H7 (cell line): ENCODE data around the gene ZNF384. TPM values are rescaled to one million over a fixed set of nuclear protein-coding genes. Genes with fewer than 3 reads are reported as not detected.
A peak's percentile ranks its signal among the peaks of the same experiment; 100 is the strongest.

Source experiments
- DNase-seq: peaks from one replicate; pipeline ENCODE4 v3.0.0; 2012
- H3K27me3 ChIP-seq: 2 replicates; pipeline ENCODE4 v1.6.0; 2011; ENCODE audit warnings: mild to moderate bottlenecking, low read length; ENCODE audit not compliant: control insufficient read depth, insufficient read depth
- H3K36me3 ChIP-seq: replicated peaks from 2 replicates; pipeline ENCODE4 v1.5.1; 2011; ENCODE audit warnings: low read length; ENCODE audit not compliant: control insufficient read depth, insufficient read depth
- H3K4me3 ChIP-seq: 2 replicates; pipeline ENCODE4 v1.5.1; 2011; ENCODE audit warnings: low read depth, mild to moderate bottlenecking, control low read depth, low read length, moderate library complexity; ENCODE audit not compliant: insufficient read depth
- total RNA-seq: library from RNA; depleted of rRNA; stranded (reverse); fragments of >200 nt; shearing (Covaris generic); gene quantifications from 2 replicates; pipeline ENCODE4 v1.2.3, GENCODE V29; 2014

Gene ZNF384
- total RNA-seq, 1 experiment from 2014 or later: 34.4 TPM

DNA sequence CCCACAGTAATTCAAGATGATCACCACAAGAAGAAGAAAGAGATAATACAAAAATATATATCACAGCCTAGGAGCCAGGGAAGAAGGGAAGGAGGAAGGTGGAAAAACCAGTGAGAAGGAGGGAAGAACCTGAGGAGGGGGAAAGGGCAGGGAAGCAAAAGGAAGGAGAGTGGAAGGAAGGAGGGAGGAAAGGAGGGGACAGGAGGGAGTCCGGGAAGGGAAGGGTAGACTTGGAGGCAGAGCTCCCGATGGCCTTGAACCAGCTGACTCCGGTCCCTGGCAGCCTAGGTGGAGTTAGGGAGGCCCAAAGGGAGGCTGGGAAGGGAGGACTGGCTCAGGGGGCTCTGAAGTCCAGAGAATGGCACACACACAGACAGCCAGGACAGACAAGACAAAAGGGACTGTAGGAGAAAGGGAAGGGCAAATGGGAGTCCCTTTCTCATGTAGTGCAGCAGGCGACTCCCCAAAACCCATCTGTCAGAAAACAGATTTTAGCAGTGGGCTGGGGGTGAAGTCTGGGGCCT lies 4.7 kb upstream of the ZNF384 start:
- Histone ChIP-seq H3K36me3 (no peaks in the 10 kb centered on the region; the same call in 1 of the 2 replicates), H3K4me3 (no peak overlapping the region), H3K27me3 (peaks cover under 1% of the 10 kb centered on the region; the same call in 1 of the 2 replicates)
- DNase-seq: no peak

DNA sequence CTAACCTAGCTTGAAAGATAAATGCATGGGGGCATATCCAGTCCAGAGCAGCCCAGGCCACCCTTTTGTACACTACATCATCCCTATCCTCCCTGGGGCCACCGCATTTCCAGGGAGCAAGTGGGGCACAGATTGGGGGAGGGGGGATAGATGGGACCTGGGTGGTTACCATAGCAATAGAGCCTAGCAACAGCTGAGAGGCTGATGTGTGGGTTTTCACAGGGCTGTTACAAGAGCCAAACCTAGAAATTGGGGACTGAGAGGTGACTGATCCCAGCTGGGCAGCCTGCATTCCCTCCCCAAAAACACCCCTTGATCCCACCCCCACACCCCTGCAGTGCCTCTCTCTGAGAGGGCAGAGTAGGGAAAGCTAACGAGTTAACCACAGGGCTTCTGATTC lies 3.7 kb upstream of the ZNF384 start:
- no peaks in the 10 kb centered on the region for H3K27me3 ChIP-seq

DNA sequence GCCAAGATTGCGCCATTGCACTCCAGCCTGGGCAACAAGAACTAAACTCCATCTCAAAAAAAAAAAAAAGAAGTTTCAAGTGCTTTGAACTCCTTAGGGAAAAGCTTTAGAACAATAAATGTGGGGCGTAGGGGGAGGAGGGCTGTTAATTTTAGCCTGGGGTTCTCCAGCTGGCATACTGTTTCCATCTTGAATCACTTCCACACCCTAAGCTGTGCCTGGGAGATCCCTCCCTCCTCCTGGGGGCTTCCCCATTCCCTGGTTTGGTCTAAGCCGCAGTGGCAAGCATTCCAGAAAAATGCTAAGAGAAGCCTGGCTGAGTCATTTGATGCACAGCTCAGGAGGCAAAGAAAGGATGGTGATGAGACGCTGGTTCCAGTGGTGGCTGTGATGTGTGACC lies 2.3 kb upstream of the ZNF384 start:
- no peak for DNase-seq
- H3K27me3 ChIP-seq: no peaks in the 10 kb centered on the region
- H3K36me3 ChIP-seq: no peaks in the 10 kb centered on the region; the same call in 1 of the 2 replicates
- no peak overlapping the region for H3K4me3 ChIP-seq

More for the DNA sequence above, 3.7 kb upstream of the ZNF384 start:
- H3K4me3 ChIP-seq: no peak overlapping the region
- DNase-seq: no peak
- H3K36me3 ChIP-seq: no peaks in the 10 kb centered on the region; the same call in 1 of the 2 replicates

DNA sequence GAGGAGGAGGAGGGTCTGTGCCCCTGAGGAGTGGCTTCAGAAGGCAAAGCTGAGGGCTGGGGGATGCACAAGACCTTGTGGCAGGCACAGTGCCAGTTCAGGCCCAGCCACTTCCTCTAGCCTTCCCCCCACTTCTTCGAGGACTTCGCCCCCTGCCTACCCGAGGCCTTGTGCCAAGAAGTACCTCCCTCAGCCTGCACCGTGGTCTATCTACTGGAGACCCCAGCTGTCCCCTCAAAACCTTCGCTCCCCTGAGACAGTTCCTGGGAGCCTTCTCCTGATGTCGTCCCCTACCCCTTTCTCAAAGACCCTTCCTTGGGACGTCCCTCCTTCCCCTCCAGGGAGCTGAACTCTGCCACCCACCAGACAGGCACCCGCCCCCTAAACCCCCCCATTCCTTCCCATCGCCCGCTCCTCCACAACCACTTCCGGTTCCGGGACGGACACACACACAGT lies 604 bp downstream of the ZNF384 start:
- no peaks in the 10 kb centered on the region for H3K27me3 ChIP-seq
- no peak for DNase-seq
- peaks cover 1% of the 10 kb centered on the region; the same call in 1 of the 2 replicates for H3K36me3 ChIP-seq
- H3K4me3 ChIP-seq: peak overlapping the region; percentile 100

DNA sequence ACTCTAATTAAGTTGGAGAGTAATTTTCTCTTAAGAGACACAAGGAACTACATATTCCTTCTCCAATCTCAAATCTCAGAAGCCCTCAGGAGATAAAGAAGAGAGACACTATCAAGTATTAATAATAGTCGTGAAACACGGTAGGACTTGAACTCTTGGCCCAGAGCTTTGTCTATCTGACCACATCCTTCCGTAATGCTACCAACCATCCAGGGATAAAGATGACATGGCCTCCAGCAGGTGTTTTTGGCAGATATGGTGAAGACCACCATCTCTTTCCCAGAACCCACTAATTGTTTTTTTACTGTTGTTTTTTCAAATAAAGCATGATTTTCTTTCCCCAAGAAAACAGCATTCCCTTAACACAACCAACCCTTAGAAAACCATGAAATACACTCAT lies 3.4 kb downstream of the ZNF384 start:
- Histone ChIP-seq H3K27me3 (no peaks in the 10 kb centered on the region), H3K36me3 (peaks cover 1% of the 10 kb centered on the region; the same call in 1 of the 2 replicates), H3K4me3 (no peak overlapping the region)
- no peak for DNase-seq

- H3K36me3 ChIP-seq: peaks cover 1% of the 10 kb centered on the region; the same call in 1 of the 2 replicates
- no peaks in the 10 kb centered on the region for H3K27me3 ChIP-seq
- H3K4me3 ChIP-seq: no peak overlapping the region
- DNase-seq: peak; percentile 59
Measured at GRCh38 chr12:6684609-6685008, 4.6 kb downstream of the ZNF384 start.

GRCh38 chr12:6676962-6677361 lies 12.2 kb downstream of the ZNF384 start:
- no peak for DNase-seq
- Histone ChIP-seq H3K27me3 (no peaks in the 10 kb centered on the region), H3K4me3 (no peak overlapping the region), H3K36me3 (peaks cover 40% of the 10 kb centered on the region)

DNA sequence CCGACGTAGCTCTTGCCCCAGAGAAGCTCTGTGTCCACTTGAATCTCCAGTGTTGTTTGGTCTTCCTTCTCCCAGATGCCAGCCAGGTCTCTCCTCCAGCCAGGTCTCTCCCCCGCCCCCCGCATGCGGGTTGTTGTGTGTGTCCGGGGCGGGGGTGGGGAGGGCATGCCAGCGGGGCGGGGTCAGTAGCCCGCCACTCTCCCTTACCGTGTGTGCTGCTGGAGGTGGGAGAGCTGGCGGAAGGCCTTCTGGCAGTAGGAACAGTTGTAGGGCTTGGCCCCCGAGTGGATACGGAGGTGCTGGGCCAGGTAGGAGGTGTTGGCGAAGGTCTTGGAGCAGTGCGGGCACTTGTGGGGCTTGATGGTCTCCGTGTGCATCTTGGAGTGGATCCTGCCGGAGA lies 17.0 kb downstream of the ZNF384 start:
- Histone ChIP-seq H3K4me3 (no peak overlapping the region), H3K27me3 (no peaks in the 10 kb centered on the region), H3K36me3 (peaks cover 53% of the 10 kb centered on the region)
- DNase-seq: no peak

DNA sequence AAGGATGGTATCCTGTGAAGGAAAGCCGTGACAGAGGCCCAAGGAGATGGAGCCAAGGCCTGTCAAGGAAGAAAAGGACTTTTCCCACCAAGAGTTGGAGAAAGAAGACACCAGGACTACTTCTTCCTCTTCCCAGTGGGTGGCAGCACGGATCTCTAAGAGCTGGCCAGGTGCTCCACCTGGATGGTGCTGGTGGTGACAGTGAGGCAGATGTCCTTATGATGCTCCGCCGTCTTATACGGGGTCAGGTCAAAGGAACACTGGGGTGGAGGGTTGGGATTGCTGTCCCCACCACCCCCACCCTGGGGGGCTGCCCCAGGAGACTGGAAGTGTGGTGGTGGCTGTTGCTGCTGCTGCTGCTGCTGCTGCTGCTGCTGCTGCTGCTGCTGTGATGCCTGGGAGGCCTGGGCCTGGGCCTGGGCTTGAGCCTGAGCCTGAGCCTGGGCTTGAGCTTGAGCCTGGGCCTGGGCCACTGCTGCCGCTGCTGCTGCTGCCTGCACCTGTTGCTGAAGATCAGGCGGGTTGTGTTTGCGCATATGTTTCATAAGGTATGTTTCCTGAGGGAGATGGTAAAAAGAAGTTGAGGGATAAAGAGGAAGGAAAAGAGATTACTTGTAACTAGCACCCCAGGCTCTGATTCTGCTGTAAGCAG lies 21.5 kb downstream of the ZNF384 start:
- DNase-seq: peak; percentile 58
- Histone ChIP-seq H3K36me3 (peaks cover 44% of the 10 kb centered on the region), H3K27me3 (no peaks in the 10 kb centered on the region), H3K4me3 (no peak overlapping the region)

DNA sequence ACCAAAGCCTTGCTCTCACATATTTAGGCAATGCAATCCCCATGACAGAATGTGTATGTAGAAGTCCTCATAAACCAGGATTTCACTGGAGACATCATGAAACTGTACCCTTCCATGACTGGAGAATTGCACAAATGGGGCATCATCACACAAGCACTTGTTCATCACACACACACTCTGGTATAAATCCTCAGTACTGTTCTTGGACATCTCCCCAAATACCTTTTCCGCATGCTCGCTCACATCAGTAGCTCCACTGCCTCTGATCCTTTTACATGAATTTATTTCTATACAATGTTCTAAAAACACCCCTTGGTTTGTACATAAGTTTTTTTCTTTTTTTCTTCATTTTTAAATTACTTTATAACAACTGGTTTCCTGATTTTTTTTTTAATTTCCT lies 23.0 kb downstream of the ZNF384 start:
- no peak for DNase-seq
- no peaks in the 10 kb centered on the region for H3K27me3 ChIP-seq
- peaks cover 34% of the 10 kb centered on the region for H3K36me3 ChIP-seq
- no peak overlapping the region for H3K4me3 ChIP-seq

- no peaks in the 10 kb centered on the region for H3K27me3 ChIP-seq
- peaks cover 22% of the 10 kb centered on the region for H3K36me3 ChIP-seq
- DNase-seq: no peak
- H3K4me3 ChIP-seq: no peak overlapping the region
Measured at GRCh38 chr12:6664902-6665301, 24.3 kb downstream of the ZNF384 start.

DNA sequence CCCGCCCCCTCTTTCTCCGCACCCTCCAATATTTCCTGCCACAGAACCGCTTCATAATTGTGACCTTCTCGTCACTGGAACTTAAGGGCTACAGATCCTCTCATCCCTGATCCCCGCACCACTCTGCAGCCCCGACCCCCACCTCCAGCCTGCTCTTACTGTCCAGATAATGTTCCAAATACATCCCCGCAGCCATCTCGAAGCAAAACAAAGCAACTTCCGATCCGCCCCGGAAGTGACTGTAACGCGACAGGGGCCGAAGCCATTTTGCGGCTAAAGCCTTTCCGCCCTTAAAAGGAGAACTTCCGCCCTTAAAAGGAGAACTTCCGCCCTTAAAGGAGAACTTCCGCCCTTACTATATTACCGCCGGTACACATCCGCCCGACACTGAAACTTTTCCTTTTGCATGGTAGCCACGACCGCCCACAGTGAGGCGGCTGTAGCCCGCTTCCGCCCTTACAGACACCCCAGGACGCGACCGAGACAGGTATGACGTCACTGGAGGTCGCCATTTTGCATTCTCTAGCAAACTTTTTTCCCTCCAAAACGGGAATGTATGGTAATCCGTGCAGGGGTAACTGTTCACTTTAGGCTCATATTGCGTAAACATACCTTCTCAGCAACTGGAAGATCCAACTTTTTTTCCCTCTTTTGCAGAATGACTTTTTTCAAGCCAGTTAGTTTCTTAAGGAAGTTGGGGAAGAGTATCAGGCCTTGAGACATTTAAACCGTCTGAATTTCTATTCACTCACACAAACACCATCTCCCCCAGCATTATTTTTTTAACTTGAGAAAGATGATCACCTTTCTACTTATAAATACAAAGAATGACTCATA lies 26.1 kb downstream of the ZNF384 start, which contains the start of gene ING4:
ING4 (minus strand) TSS at position 214 of the 837 bp plus-strand sequence; CDS start at position 196, 18 bp downstream.
- peak; percentile 94 for DNase-seq
- H3K27me3 ChIP-seq: no peaks in the 10 kb centered on the region
- H3K4me3 ChIP-seq: peak within 1 kb of the TSS; percentile 77
- peaks cover 13% of the 10 kb centered on the region for H3K36me3 ChIP-seq

DNA sequence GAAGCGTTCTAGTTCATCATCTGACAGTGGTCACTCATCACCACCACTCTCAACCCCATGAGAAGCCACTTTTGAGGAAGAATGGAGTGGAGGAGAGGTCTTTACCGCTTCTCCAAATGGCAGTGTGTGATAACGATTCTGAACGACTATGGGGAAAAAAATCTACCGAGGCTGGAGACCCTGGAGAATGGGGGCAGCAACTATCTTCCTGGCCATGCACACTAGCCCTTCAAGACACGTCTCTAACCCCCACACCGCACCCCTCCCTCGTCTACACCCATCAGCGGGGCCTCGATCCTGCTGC lies 26.6 kb downstream of the ZNF384 start:
- H3K36me3 ChIP-seq: peaks cover 9% of the 10 kb centered on the region
- H3K4me3 ChIP-seq: peak overlapping the region; percentile 77
- DNase-seq: peak; percentile 84
- H3K27me3 ChIP-seq: no peaks in the 10 kb centered on the region

- no peak overlapping the region for H3K4me3 ChIP-seq
- H3K27me3 ChIP-seq: no peaks in the 10 kb centered on the region
- DNase-seq: no peak
- peaks cover 11% of the 10 kb centered on the region for H3K36me3 ChIP-seq
Measured at GRCh38 chr12:6653987-6654386, 35.2 kb downstream of the ZNF384 start.

- Histone ChIP-seq H3K27me3 (no peaks in the 10 kb centered on the region), H3K4me3 (no peak overlapping the region), H3K36me3 (peaks cover 11% of the 10 kb centered on the region)
- DNase-seq: no peak
Measured at GRCh38 chr12:6653342-6653741, 35.8 kb downstream of the ZNF384 start.
